Parathyroid adenoma (tissue), 2 donors: ENCODE measurements around the gene KIAA0753.
"Not testable (repeated sequence)": the region's sequence is repeated elsewhere in the genome, so short reads cannot be mapped to it uniquely, and the experiment has no call there.

ENCODE experiments used
- H2AFZ ChIP-seq: fragments of 300-600 bp; sonication (generic); one replicate; pipeline ENCODE4 v1.7.0; 2017; ENCODE audit warnings: antibody characterized with exemption, mild to moderate bottlenecking
- H3K27ac ChIP-seq: fragments of 300-600 bp; sonication (generic); one replicate; pipeline ENCODE4 v1.7.0; 2017
- H3K27me3 ChIP-seq: fragments of 300-600 bp; sonication (generic); one replicate; pipeline ENCODE4 v1.7.0; 2017; ENCODE audit warnings: low read length; ENCODE audit not compliant: control insufficient read depth, insufficient read depth
- H3K36me3 ChIP-seq: fragments of 300-600 bp; sonication (generic); one replicate; pipeline ENCODE4 v1.7.0; 2017; ENCODE audit warnings: low read length; ENCODE audit not compliant: control insufficient read depth, insufficient read depth
- H3K4me1 ChIP-seq: fragments of 300-600 bp; sonication (generic); one replicate; pipeline ENCODE4 v1.7.0; 2017; ENCODE audit warnings: control low read depth
- H3K4me2 ChIP-seq: fragments of 300-600 bp; sonication (generic); one replicate; pipeline ENCODE4 v1.7.0; 2017; ENCODE audit warnings: low read length
- H3K4me3 ChIP-seq: fragments of 300-600 bp; sonication (generic); one replicate; pipeline ENCODE4 v1.7.0; 2017; ENCODE audit warnings: low read depth, low read length
- H3K79me2 ChIP-seq: fragments of 300-600 bp; sonication (generic); one replicate; pipeline ENCODE4 v1.7.0; 2017; ENCODE audit warnings: control low read depth
- H3K9ac ChIP-seq: fragments of 300-600 bp; sonication (generic); one replicate; pipeline ENCODE4 v1.7.0; 2017; ENCODE audit warnings: mild to moderate bottlenecking
- H3K9me3 ChIP-seq: fragments of 300-600 bp; sonication (generic); one replicate; pipeline ENCODE4 v1.7.0; 2017; ENCODE audit warnings: low read length; ENCODE audit not compliant: control insufficient read depth
- CTCF ChIP-seq: fragments of 300-600 bp; sonication (generic); IDR thresholded peaks from one replicate; pipeline ENCODE4 v1.7.0; 2017; ENCODE audit warnings: antibody characterized with exemption, mild to moderate bottlenecking
- donor health status: primary hyperparathyroidism.

KIAA0753 gene

DNA sequence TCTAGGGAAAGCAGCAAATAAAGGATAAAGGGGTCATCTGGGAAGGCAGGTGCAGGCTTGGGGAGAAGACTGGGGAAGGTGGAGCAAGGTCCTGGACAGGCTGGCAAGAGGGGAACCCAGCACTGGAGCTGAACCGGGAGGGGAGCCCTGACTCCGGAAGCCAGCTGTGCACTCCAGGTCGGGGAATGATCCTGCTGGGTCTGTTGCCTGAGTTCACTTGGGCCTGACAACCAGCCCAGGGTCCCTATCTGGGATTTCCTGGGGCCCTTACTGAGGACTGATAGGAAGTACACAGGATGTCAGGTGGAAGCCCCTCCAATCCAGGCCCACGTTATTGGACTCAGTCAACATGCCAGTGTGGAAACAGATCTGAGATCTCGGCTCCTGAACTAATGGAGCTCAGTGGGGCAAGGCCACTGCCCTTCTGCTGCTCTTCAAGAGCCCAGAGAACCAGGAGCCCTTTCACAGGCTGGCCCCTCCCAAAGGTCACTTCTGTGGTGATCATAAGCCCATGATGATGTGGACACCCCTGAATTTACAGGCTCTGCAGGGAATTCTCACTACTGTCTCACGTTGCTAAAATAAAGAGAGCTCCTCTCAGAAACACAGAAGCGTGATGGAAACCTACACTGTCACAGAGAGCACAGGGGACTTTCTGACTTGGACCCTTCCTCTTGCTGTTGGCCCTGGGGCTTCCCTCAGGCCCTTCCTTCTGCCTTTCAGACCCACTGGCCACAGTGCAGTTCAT lies 64.3 kb downstream of the KIAA0753 start:
- H3K79me2 ChIP-seq: no peaks in the 10 kb centered on the region
- H3K27ac ChIP-seq: no peak overlapping the region

DNA sequence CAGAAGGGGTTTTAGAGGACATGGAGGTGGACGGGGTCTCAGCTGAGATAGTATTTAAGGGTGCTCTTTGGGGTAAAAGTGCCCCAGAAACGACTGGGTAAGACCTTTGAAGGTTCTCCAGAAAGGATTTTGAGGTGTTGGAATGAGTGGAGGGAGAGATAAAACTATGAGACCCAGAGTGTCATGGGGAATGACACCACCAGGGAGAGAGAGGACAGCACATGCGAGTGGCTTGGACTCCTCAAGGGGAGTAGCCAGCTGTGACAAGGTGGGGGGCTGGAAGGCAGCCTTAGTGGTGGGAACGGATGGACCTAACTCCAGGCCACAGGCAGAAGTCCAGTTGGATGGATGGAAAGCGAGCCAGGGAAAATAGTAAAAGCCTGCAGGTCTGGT lies 64.9 kb downstream of the KIAA0753 start:
- Histone ChIP-seq H3K36me3 (no peaks in the 10 kb centered on the region), H2AFZ (no peak overlapping the region), H3K4me3 (no peak overlapping the region), H3K27ac (peak overlapping the region; percentile 11), H3K9ac (no peak overlapping the region), H3K79me2 (no peaks in the 10 kb centered on the region), H3K27me3 (no peaks in the 10 kb centered on the region), H3K9me3 (no peaks in the 10 kb centered on the region), H3K4me1 (peaks cover 3% of the 10 kb centered on the region), H3K4me2 (no peak overlapping the region)
- TF ChIP-seq CTCF: no peak

More for the DNA sequence above, 64.3 kb downstream of the KIAA0753 start:
- no peak overlapping the region for H3K9ac ChIP-seq
- H3K4me2 ChIP-seq: no peak overlapping the region
- no peak overlapping the region for H2AFZ ChIP-seq
- no peaks in the 10 kb centered on the region for H3K9me3 ChIP-seq
- H3K36me3 ChIP-seq: no peaks in the 10 kb centered on the region
- TF ChIP-seq CTCF: no peak
- H3K27me3 ChIP-seq: no peaks in the 10 kb centered on the region
- peaks cover 3% of the 10 kb centered on the region for H3K4me1 ChIP-seq
- H3K4me3 ChIP-seq: no peak overlapping the region

- Histone ChIP-seq H3K27ac (peak overlapping the region; percentile 11), H3K9me3 (no peaks in the 10 kb centered on the region), H3K27me3 (no peaks in the 10 kb centered on the region), H3K4me2 (no peak overlapping the region), H2AFZ (no peak overlapping the region), H3K4me1 (peaks cover 3% of the 10 kb centered on the region), H3K4me3 (no peak overlapping the region), H3K36me3 (no peaks in the 10 kb centered on the region), H3K79me2 (no peaks in the 10 kb centered on the region), H3K9ac (no peak overlapping the region)
- TF ChIP-seq CTCF: no peak
Measured at GRCh38 chr17:6574687-6575595, 65.6 kb downstream of the KIAA0753 start.

DNA sequence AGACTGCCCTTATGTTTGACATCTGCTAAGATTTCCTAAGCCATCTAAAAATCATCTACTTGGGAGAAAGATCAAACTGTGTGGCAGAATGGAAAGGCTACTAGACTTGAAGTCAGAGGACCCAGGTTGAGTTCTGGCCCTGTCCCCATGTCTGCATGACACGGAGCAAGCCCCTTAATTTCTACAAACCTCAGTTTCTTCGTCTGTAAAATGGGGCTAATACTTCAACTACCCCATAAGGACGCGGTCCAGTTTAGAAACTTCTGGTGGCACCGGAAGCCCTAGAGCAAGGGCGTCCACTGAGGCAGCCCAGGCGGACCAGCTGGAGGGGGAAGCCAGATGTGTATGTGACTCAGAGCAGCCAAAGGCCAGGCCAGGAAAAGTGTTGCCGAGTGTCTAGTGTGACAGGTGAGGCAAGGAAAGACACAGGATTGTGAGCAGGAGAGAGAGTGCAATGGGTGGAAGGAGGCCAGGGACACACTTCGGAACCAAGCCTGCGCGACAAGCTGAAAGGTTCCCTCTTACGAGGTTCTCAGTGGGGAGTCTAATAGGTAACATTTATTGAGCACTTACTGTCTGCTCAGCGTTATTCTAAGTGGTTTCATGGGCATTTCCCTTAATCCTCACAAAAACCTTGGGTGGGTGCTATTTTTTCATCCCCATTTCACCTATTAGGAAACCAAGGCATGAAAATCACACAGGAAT lies 66.4 kb downstream of the KIAA0753 start:
- peaks cover 3% of the 10 kb centered on the region for H3K4me1 ChIP-seq
- no peaks in the 10 kb centered on the region for H3K36me3 ChIP-seq
- H3K79me2 ChIP-seq: no peaks in the 10 kb centered on the region
- H3K27me3 ChIP-seq: no peaks in the 10 kb centered on the region
- no peaks in the 10 kb centered on the region for H3K9me3 ChIP-seq
- TF ChIP-seq CTCF: no peak
- no peak overlapping the region for H3K4me3 ChIP-seq
- H3K4me2 ChIP-seq: no peak overlapping the region
- no peak overlapping the region for H3K9ac ChIP-seq
- H2AFZ ChIP-seq: no peak overlapping the region
- H3K27ac ChIP-seq: no peak overlapping the region

DNA sequence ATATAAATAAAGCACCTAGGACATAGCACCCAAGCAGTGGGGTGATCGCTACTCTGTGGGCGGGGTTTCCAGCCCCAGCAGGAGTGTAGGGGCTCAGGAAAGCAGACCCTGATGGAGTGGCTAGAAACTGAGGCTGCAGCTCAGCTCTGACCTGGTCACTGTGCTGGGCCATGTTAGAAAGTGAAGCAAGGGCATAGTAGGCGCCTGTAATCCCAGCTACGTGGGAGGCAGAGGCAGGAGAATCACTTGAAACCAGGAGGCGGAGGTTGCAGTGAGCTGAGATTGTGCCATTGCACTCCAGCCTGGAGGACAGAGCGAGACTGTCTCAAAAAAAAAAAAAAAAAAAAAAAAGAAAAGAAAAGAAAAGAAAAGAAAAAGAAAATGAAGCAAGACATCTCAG lies 67.0 kb downstream of the KIAA0753 start:
- H3K36me3 ChIP-seq, H3K27ac ChIP-seq, H3K9me3 ChIP-seq, H3K9ac ChIP-seq, H2AFZ ChIP-seq, H3K27me3 ChIP-seq, H3K4me2 ChIP-seq, H3K4me1 ChIP-seq, H3K4me3 ChIP-seq, H3K79me2 ChIP-seq: not testable (repeated sequence)
